HG02943 (cell line): ENCODE measurements around the gene MSH3.
"Not testable (repeated sequence)": the region's sequence is repeated elsewhere in the genome, so short reads cannot be mapped to it uniquely, and the experiment has no call there.

Experiments
- ATAC-seq: cut with Tn5 transposase; IDR thresholded peaks from one replicate; pipeline ENCODE4 v1.9.1; 2021; ENCODE audit warnings: mild to moderate bottlenecking, low read depth, moderate library complexity; ENCODE audit not compliant: unreplicated experiment

Gene MSH3

DNA sequence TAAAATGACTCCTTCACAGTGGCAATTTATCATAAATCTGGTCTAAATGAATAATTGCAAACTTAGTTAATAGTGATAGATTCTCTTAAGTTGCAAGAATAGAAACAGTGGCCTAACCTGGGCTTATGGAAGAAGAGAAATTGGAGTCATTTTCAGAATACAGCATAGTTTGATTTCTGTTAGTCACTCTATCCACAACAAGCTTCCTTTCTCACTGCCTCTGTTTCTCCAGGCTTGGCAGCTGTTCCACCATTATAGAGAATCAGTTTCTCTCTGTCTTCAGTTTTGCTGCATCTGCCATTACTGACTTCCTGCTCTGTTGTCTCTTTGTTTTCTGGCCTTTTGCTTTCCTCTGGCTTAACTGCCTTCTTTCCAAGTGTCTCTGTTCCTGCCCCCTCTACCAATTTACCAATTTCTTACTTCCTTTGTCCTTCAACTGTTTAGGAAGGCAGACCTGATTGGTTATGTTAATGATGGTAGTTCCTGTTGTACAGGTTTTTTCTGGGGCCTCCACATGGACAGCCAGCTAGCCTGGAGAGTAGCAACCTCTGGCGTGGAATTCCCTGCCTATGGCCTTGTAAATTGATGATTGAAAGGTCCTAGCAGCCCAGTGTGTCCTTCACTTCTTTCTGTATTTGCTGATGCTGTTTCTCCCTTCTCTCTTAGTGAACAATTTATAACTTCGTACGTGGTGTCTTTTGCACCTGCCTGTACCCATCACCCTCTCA is 229.8 kb downstream of the MSH3 start:
- no peak for ATAC-seq

DNA sequence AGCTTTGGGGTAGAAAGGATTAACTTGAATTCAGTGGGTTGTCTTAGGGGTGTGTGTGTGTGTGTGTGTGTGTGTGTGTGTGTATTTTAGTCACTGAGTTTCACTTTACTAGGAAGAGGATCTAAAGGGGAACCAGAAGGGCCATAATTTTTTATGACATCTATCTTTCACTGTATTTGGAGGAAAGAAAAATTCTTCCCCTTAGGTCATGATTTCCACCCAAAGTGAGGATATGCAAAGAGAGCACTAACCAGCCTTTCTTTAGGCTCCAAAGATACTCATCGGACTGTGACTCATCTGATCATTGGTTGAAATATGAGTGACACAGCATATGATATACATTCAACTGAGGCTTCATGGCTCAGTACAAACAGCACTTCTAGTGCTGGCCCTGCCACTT is 230.5 kb downstream of the MSH3 start:
- ATAC-seq: no peak

DNA sequence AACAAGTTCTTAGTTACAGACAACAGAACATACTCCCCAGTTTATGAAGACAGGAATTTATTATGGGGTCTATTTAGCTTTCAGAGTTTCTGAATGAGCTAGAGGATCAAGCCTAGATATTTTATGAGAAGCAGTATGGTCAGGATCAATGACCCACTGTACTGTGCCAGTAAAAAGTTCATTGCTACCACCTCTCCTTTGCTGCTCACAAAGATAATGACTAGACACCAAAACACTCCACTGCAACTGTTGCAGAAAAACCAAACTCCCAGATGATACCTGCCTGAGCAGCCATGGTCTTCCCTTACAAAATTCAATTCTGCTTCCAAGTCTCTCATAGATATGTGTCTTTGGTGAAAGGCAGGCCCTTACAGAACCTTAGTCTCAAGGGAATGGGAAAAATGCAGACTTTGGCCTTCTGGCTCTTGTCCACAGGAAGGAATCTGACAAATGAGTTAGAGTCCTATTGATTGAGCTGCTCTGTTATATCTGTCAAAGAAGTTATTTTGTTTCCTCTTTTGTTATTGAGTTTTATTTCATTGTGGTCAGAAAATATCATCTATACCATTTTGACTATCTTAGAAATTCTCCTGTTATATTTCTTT is 231.0 kb downstream of the MSH3 start:
- ATAC-seq: no peak

GRCh38 chr5:80894083-80894482 is 239.6 kb downstream of the MSH3 start:
- no peak for ATAC-seq

DNA sequence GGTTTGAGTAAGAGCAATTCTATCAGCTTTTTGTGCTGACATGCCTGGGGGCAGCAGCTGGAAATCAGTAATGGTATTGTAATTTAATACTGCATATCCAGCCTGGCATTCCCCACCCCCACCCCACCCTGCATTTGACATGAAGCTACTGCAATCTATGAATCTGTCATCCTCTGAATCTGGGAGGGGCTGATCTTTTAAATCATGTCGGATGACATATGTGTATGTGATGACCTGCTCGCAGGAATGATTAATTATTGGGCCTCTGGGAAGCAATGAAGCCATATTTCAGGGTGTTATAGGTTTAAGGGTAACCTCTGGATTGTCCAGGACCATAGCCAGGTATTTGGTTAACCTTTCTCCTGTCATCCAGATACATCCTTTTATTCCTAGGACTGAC is 241.1 kb downstream of the MSH3 start:
- no peak for ATAC-seq

DNA sequence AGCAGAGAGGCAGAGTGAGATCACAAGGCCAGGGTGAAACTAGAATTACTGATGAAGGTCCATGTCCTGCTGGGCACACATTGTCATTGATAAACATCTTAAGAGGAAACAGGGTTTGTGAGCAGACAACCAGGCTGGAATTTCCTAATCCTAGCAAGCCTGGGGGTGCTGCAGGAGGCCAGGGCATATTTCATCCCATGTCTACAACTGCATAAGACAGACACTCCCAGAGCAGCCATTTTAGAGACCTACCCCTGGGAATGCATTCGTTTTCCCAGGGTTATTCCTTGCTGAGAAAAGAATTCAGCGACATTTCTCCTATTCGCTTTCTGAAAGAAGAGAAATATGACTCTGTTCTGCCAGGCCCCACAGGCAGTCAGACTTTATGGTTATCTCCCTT is 248.2 kb downstream of the MSH3 start:
- not testable (repeated sequence) for ATAC-seq

DNA sequence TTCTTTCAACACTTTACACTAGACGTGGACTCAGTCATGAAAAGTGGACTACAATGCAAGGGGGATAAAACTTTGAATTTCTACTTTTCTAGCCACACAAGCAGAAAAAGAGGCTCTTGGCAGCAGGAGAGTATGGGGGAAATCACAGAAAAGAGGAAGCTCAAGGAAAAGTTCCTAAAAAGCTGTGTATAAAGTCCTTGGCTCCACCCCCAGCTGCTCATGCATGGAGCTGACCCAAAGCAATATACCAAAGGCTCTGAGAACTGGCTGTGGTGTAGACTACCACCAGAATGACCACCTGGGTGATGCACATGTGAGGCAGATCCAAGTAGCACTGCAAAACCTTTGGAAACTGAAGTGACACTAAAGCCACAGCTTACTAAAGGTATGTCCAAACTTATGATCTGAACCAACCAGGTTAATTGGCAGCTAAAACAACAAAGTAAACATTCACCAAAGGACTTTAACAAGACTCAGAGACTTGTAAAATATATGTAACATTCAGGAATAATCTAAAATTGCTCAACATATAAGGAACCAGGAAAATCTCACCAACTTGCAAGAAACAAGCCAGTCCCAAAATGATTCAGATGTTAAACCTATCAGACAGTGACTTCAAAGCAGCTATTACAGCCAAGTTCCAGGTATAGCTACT is 250.2 kb downstream of the MSH3 start:
- ATAC-seq: no peak

- no peak for ATAC-seq
These were observed 251.0 kb downstream of the MSH3 start for GRCh38 chr5:80905405-80905804.

DNA sequence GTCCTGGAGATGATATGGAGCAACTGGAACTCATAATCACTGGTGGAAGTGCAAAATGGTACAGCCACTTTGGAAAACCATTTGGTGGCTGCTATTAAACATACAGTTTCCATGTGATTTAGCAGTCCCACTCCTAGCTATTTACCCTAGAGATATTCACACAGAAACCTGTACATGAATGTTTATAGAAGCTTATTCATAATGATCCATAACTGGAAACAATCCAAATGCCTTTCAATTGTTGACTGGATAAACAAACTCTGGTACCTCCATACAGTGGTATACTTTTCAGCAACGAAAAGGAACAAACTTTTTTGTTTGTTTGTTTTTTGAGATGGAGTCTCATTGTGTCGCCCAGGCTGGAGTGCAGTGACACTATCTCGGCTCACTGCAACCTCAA is 258.0 kb downstream of the MSH3 start:
- ATAC-seq: no peak

GRCh38 chr5:80915716-80916115 is 261.3 kb downstream of the MSH3 start:
- no peak for ATAC-seq

DNA sequence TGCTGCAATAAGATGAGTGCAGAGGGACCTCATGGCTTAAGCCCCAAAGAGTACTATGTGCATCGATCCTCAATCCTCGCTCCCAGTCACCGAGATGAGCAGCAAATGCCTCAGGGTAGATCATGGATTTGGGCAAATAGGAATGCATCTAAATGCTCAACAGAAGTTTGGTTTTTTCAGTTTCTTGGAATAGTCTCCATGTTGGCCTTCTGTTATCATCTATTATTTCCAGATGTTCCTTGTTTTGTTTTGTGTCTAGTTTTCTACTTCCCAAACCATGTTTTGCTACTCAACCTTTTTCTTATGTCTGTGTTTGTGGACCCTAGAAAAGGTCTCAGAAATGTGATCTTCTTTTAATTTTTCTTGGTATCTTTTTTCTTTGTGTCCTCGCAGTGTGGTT is 262.2 kb downstream of the MSH3 start:
- ATAC-seq: no peak

DNA sequence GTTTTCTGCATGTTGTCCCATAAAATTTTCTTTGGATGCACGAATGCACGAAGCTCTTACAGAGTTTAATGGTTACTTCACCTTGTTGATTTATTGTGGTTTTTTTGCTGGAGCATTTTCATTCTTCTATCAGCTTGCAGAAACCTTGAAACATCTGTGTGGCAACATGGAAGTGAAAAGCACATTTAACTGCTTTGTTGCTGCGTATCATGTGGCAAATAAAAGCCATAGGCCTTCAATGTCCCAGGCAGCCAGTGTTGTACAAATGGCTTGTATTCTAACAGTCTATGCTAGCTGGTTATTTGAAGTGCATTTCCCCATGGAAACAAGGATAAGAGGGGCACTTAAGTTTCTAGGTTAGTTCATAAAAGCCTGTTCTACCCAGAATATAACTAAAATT is 263.2 kb downstream of the MSH3 start:
- ATAC-seq: no peak

GRCh38 chr5:80919678-80920196 is 265.3 kb downstream of the MSH3 start:
- ATAC-seq: no peak

- no peak for ATAC-seq
These were observed 265.9 kb downstream of the MSH3 start for GRCh38 chr5:80920333-80920732.

DNA sequence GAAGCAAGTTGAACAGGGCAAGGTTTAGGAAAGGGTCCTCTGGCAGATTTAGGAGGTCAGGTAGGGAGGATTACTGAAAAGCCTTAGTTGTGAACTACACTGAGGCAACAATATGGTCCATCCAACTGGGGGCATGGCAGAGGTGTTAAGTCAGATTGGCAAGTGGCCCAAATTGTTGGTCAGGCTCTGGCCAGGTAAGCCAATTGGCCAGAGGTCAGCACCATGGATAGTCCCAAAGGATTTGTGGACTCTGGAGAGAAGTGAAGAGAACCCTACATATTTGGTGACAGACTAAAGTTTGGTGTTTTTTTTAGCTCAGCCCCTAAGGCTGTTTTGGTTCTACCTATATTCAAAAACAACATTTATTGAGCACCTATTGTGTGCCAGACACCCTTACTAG is 266.6 kb downstream of the MSH3 start:
- no peak for ATAC-seq

- no peak for ATAC-seq
These were observed 271.5 kb downstream of the MSH3 start for GRCh38 chr5:80925931-80926330.
